Calu3 (cell line): Measurements from ENCODE around the gene MACO1. TPM values are rescaled to one million over a fixed set of nuclear protein-coding genes. Genes with fewer than 3 reads are reported as not detected.

Source experiments
- BruUV-seq: library from RNA; stranded (reverse); fragments of 400-500 nt; replicated peaks from 2 replicates; lab custom pipeline; 2021; lab: Mats Ljungman, UMichigan
- CTCF ChIA-PET: fragments of 300-600 bp; sonication (Branson Sonifier 250); formaldehyde crosslinking; loops from one replicate; lab custom pipeline; 2022; ENCODE audit warnings: antibody characterized with exemption; lab: Charles Lee
- DNase-seq: peaks from one replicate; pipeline ENCODE4 v3.0.0; 2022
- H3K27ac Mint-ChIP-seq: one replicate; pipeline ENCODE4 v1.8.0; 2022; ENCODE audit warnings: mixed read lengths; ENCODE audit not compliant: unreplicated experiment
- H3K27me3 Mint-ChIP-seq: one replicate; pipeline ENCODE4 v1.8.0; 2022; ENCODE audit warnings: mixed read lengths; ENCODE audit not compliant: unreplicated experiment
- H3K36me3 Mint-ChIP-seq: one replicate; pipeline ENCODE4 v1.8.0; 2022; ENCODE audit warnings: mild to moderate bottlenecking, moderate library complexity, mixed read lengths; ENCODE audit not compliant: insufficient read depth, unreplicated experiment
- H3K4me1 Mint-ChIP-seq: one replicate; pipeline ENCODE4 v1.8.0; 2022; ENCODE audit warnings: mild to moderate bottlenecking, low read depth, mixed read lengths; ENCODE audit not compliant: unreplicated experiment
- H3K4me3 Mint-ChIP-seq: one replicate; pipeline ENCODE4 v1.8.0; 2022; ENCODE audit warnings: mild to moderate bottlenecking, low read depth, moderate library complexity, mixed read lengths; ENCODE audit not compliant: unreplicated experiment
- H3K9me3 Mint-ChIP-seq: one replicate; pipeline ENCODE4 v1.8.0; 2022; ENCODE audit warnings: low read depth, mixed read lengths; ENCODE audit not compliant: unreplicated experiment
- intact Hi-C: fragments of 100-400 bp; cut with micrococcal nuclease; formaldehyde crosslinking; loops from one replicate; pipeline ENCODE4 v1.10.0; 2022; ENCODE audit not compliant: unreplicated experiment
- total RNA-seq: library from RNA; stranded (reverse); gene quantifications from 2 replicates; pipeline ENCODE4 v1.2.3, GENCODE V29; 2022
- TF ChIP-seq, protein P1 (sequence below): fragments of 200-600 bp; IDR thresholded peaks from one replicate; pipeline ENCODE4 v1.8.0; 2022; ENCODE audit warnings: antibody characterized with exemption; ENCODE audit not compliant: unreplicated experiment

Gene MACO1
- total RNA-seq, 1 experiment from 2014 or later = 16.4 TPM

- DNase-seq = no peak
- Mint-ChIP-seq H3K4me3 (no peak overlapping the region), H3K27ac (no peak overlapping the region), H3K36me3 (peaks cover 27% of the 10 kb centered on the region), H3K9me3 (no peaks in the 10 kb centered on the region), H3K4me1 (no peaks in the 10 kb centered on the region), H3K27me3 (peaks cover 12% of the 10 kb centered on the region)
- BruUV-seq = no TSS peak
- CTCF ChIA-PET = no interaction called here
- TF ChIP-seq, protein P1, sequence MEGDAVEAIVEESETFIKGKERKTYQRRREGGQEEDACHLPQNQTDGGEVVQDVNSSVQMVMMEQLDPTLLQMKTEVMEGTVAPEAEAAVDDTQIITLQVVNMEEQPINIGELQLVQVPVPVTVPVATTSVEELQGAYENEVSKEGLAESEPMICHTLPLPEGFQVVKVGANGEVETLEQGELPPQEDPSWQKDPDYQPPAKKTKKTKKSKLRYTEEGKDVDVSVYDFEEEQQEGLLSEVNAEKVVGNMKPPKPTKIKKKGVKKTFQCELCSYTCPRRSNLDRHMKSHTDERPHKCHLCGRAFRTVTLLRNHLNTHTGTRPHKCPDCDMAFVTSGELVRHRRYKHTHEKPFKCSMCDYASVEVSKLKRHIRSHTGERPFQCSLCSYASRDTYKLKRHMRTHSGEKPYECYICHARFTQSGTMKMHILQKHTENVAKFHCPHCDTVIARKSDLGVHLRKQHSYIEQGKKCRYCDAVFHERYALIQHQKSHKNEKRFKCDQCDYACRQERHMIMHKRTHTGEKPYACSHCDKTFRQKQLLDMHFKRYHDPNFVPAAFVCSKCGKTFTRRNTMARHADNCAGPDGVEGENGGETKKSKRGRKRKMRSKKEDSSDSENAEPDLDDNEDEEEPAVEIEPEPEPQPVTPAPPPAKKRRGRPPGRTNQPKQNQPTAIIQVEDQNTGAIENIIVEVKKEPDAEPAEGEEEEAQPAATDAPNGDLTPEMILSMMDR = no peak
- intact Hi-C loops = no loop called here
Observed at GRCh38 chr1:25427696-25428095, 3.0 kb upstream of the MACO1 start.

GRCh38 chr1:25428475-25429166 is 2.1 kb upstream of the MACO1 start:
- intact Hi-C loops = no loop called here
- no peak overlapping the region for H3K27ac Mint-ChIP-seq
- DNase-seq = no peak
- no peak overlapping the region for H3K4me3 Mint-ChIP-seq
- BruUV-seq = no TSS peak
- peaks cover 5% of the 10 kb centered on the region for H3K27me3 Mint-ChIP-seq
- peaks cover 2% of the 10 kb centered on the region for H3K4me1 Mint-ChIP-seq
- H3K9me3 Mint-ChIP-seq = no peaks in the 10 kb centered on the region
- peaks cover 27% of the 10 kb centered on the region for H3K36me3 Mint-ChIP-seq
- CTCF ChIA-PET = interaction anchor here (0.6 kb wide), 1 partner anchor 215 kb away, joined by 5 read pairs; no protein-coding TSS in a partner anchor
- TF ChIP-seq, protein P1 = no peak

DNA sequence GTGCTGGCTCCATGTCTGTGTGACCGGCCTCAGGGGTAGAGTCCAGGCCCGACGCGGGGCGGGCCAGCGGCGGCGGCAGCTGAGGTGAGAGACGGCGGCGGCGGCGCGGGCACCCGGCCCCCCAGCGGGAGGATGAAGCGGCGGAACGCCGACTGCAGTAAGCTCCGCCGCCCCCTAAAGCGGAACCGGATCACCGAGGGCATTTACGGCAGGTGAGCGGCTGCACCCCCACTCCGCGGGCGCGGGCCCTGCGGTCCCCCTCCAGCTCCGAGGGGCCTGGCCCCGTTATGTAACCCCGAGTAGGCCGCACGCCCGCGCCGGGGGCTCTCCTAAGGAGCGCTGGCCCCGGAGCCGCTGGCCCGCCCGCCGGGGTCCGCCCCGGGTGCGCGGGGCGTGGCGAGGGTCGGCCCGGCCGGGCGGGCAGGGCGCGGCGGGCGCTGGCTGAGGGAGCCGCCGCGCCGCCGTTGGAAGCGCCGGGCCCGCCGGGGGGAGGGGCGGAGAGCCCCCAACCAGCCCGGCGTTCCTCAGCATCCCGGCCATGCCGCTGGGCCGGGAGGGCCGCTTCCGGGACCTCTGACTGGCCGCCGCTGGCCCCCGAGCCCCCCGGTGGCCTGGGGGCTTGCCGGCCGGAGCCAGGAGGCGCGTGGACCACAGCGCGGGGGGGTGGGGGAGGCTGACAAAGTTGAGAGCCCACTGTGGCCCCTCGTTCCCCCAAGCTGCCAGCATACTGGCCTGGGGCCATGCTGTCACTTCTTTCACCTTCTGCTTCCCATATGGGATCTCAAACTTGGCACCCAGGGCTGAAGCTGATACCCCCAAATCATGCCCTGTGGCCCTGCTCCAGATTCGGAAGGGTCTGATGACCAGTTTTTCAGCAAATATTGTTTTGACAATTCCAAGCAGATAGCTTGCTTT is 527 bp downstream of the MACO1 start:
- Mint-ChIP-seq H3K9me3 (no peaks in the 10 kb centered on the region), H3K36me3 (peaks cover 27% of the 10 kb centered on the region), H3K4me3 (peak overlapping the region; percentile 83), H3K4me1 (peaks cover 28% of the 10 kb centered on the region), H3K27me3 (no peaks in the 10 kb centered on the region), H3K27ac (peak overlapping the region; percentile 92)
- BruUV-seq = no TSS peak
- intact Hi-C loops = no loop called here
- CTCF ChIA-PET = interaction anchor here (0.7 to 1.0 kb wide), 2 partner anchors 90 to 121 kb away, joined by 3 to 5 read pairs; no protein-coding TSS in a partner anchor
- TF ChIP-seq, protein P1 = no peak
- no peak for DNase-seq

DNA sequence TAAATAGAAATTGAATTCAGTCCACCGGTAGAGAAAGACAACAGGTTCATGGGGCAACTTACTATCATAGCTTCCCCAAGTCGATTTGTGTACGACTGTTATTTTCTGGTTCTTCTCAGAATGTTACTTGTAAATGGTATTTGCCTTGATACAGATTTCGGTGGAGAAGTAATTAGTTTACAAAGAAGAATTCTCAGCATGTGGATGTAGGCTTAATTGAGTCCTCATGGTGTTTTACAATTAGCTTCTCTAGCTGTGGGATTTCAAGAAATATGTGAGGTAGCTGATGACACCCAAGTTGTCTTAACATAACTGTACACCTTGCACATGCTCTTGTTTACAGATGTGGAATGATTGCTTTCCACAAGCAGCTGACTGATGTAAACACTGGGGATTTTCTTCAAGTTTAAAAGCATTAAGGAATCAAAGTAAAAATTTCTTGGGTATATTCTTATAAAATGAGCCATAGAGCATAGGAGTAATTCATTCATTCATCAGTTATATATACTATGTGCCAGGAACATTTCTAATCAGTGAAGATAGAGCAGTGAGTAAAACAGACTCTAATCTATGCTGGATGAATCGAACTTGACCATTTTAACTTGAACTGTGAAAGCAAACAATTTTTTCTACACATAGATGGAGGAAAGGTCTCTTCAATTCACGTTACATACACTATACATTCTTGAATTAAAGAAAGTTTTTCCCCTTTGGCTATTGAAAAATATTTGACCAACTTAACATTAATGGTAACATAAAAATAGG is 1.4 kb downstream of the MACO1 start:
- H3K9me3 Mint-ChIP-seq = no peaks in the 10 kb centered on the region
- no peak for DNase-seq
- TF ChIP-seq, protein P1 = no peak
- CTCF ChIA-PET = interaction anchor here (0.6 to 1.0 kb wide), 3 partner anchors 89 to 120 kb away, joined by 3 to 5 read pairs (median 3); no protein-coding TSS in a partner anchor
- peaks cover 32% of the 10 kb centered on the region for H3K4me1 Mint-ChIP-seq
- H3K4me3 Mint-ChIP-seq = peak overlapping the region; percentile 83
- BruUV-seq = no TSS peak
- peak overlapping the region; percentile 64 for H3K27ac Mint-ChIP-seq
- H3K36me3 Mint-ChIP-seq = peaks cover 27% of the 10 kb centered on the region
- intact Hi-C loops = no loop called here
- no peaks in the 10 kb centered on the region for H3K27me3 Mint-ChIP-seq
